ENCODE results near the gene PPP4C. TPM values are rescaled to one million over a fixed set of nuclear protein-coding genes. Genes with fewer than 3 reads are reported as not detected.
A peak's percentile ranks its signal among the peaks of the same experiment; 100 is the strongest.

Gene PPP4C
- total RNA-seq, 1 experiment from 2014 or later: 165 TPM

DNA sequence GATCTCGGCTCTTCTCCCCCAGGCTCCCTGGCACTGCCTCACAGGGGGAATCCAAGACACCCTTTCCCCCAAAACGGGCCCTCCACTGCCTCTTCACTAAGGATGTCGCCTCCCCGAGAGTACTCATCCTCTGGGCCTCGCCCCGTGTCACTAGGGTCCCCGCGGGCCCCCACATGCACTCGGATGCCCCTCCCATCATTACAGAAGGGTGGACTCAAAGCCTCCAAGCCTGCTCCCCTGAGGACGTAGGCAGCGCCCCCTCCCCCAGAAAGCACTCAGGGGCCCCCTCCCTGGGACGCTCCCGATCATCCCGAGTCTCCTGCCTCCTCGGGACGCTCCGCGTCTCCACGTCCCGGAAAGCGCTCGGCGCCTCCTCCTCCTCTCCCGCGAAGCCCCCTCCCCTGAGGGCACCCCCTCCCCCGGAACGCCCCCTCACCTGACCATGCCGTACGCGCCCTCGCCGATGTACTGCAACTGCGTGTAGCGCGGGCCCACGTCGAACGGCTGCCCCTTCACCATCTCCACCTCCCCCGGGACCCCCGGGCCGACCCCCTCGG, 46.9 kb downstream of the PPP4C start:
- POLR2A ChIA-PET: interaction anchor here (1.3 kb wide), 1 partner anchor 8 kb away, joined by 3 read pairs; no protein-coding TSS in a partner anchor
- CTCF ChIA-PET: interaction anchor here (1.1 kb wide), 1 partner anchor 11 kb away, joined by 4 read pairs; no protein-coding TSS in a partner anchor
- Histone ChIP-seq H3K4me1 (ENCODE audit: control insufficient read depth in 1 of 2, insufficient read depth in 2 of 2, low read length in 2 of 2) (peaks cover 10 to 20% of the 10 kb centered on the region in 2 experiments), H3K27me3 (ENCODE audit: insufficient read depth, low read length) (no peaks in the 10 kb centered on the region), H3K4me2 (ENCODE audit: low read length) (peak overlapping the region; percentile 83), H2AFZ (ENCODE audit: low read depth, low read length, poor library complexity, severe bottlenecking) (no peak overlapping the region), H4K20me1 (ENCODE audit: insufficient read depth) (no peaks in the 10 kb centered on the region), H3K27ac (ENCODE audit: low read depth, low read length) (peak overlapping the region; percentile 59; the same call in 1 of the 2 replicates), H3K4me3 (replicated peaks in 1 of 2; ENCODE audit: low read depth in 1 of 2, low read length in 2 of 2) (peak overlapping the region; percentile 70), H3K9me3 (ENCODE audit: control insufficient read depth in 1 of 2, insufficient read depth in 1 of 2, low read depth in 1 of 2, low read length in 2 of 2) (no peaks in the 10 kb centered on the region), H3K36me3 (ENCODE audit: control insufficient read depth in 1 of 2, insufficient read depth in 2 of 2, low read length in 2 of 2) (no peaks in the 10 kb centered on the region), H3K79me2 (ENCODE audit: insufficient read depth, low read length) (no peaks in the 10 kb centered on the region), H3K9ac (ENCODE audit: low read length) (peak overlapping the region; percentile 73), H3K9me2 (ENCODE audit: insufficient read depth) (no peaks in the 10 kb centered on the region)
- RAD21 ChIA-PET (ENCODE audit: low non-redundant PET in 1 of 2, low total read pairs in 2 of 2, uncharacterized antibody in 2 of 2, unreplicated experiment in 2 of 2): no interaction called here
- no TSS peak for BruUV-seq (replicated peaks)
- TF ChIP-seq, protein P1, sequence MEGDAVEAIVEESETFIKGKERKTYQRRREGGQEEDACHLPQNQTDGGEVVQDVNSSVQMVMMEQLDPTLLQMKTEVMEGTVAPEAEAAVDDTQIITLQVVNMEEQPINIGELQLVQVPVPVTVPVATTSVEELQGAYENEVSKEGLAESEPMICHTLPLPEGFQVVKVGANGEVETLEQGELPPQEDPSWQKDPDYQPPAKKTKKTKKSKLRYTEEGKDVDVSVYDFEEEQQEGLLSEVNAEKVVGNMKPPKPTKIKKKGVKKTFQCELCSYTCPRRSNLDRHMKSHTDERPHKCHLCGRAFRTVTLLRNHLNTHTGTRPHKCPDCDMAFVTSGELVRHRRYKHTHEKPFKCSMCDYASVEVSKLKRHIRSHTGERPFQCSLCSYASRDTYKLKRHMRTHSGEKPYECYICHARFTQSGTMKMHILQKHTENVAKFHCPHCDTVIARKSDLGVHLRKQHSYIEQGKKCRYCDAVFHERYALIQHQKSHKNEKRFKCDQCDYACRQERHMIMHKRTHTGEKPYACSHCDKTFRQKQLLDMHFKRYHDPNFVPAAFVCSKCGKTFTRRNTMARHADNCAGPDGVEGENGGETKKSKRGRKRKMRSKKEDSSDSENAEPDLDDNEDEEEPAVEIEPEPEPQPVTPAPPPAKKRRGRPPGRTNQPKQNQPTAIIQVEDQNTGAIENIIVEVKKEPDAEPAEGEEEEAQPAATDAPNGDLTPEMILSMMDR (IDR thresholded peaks at IDR 0.05 in 2 of 3, conservative IDR thresholded peaks at IDR 0.05 in 1 of 3; ENCODE audit: borderline replicate concordance in 1 of 3, insufficient read depth in 1 of 3, low read depth in 2 of 3, low read length in 2 of 3): no peak
- TF ChIP-seq, protein P2, sequence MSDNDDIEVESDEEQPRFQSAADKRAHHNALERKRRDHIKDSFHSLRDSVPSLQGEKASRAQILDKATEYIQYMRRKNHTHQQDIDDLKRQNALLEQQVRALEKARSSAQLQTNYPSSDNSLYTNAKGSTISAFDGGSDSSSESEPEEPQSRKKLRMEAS (IDR thresholded peaks at IDR 0.05): no peak
- TF ChIP-seq, protein P3, sequence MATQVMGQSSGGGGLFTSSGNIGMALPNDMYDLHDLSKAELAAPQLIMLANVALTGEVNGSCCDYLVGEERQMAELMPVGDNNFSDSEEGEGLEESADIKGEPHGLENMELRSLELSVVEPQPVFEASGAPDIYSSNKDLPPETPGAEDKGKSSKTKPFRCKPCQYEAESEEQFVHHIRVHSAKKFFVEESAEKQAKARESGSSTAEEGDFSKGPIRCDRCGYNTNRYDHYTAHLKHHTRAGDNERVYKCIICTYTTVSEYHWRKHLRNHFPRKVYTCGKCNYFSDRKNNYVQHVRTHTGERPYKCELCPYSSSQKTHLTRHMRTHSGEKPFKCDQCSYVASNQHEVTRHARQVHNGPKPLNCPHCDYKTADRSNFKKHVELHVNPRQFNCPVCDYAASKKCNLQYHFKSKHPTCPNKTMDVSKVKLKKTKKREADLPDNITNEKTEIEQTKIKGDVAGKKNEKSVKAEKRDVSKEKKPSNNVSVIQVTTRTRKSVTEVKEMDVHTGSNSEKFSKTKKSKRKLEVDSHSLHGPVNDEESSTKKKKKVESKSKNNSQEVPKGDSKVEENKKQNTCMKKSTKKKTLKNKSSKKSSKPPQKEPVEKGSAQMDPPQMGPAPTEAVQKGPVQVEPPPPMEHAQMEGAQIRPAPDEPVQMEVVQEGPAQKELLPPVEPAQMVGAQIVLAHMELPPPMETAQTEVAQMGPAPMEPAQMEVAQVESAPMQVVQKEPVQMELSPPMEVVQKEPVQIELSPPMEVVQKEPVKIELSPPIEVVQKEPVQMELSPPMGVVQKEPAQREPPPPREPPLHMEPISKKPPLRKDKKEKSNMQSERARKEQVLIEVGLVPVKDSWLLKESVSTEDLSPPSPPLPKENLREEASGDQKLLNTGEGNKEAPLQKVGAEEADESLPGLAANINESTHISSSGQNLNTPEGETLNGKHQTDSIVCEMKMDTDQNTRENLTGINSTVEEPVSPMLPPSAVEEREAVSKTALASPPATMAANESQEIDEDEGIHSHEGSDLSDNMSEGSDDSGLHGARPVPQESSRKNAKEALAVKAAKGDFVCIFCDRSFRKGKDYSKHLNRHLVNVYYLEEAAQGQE (IDR thresholded peaks at IDR 0.05; ENCODE audit: low read depth): no peak
- TF ChIP-seq, protein P4, sequence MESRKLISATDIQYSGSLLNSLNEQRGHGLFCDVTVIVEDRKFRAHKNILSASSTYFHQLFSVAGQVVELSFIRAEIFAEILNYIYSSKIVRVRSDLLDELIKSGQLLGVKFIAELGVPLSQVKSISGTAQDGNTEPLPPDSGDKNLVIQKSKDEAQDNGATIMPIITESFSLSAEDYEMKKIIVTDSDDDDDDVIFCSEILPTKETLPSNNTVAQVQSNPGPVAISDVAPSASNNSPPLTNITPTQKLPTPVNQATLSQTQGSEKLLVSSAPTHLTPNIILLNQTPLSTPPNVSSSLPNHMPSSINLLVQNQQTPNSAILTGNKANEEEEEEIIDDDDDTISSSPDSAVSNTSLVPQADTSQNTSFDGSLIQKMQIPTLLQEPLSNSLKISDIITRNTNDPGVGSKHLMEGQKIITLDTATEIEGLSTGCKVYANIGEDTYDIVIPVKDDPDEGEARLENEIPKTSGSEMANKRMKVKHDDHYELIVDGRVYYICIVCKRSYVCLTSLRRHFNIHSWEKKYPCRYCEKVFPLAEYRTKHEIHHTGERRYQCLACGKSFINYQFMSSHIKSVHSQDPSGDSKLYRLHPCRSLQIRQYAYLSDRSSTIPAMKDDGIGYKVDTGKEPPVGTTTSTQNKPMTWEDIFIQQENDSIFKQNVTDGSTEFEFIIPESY (IDR thresholded peaks at IDR 0.05; ENCODE audit: extremely low read depth, insufficient replicate concordance, low read length): no peak
- TF ChIP-seq SIN3A (IDR thresholded peaks at IDR 0.05; ENCODE audit: low read depth): no peak
- TF ChIP-seq JUND (IDR thresholded peaks at IDR 0.05): no peak
- TF ChIP-seq SP1 (IDR thresholded peaks at IDR 0.05; ENCODE audit: low read depth): no peak
- no peak for TF ChIP-seq ELF1 (IDR thresholded peaks at IDR 0.05; ENCODE audit: borderline replicate concordance, low read depth)
- TF ChIP-seq EZH2phosphoT487 (IDR thresholded peaks at IDR 0.05; ENCODE audit: borderline replicate concordance): no peak
- TF ChIP-seq TCF7L2 (IDR thresholded peaks at IDR 0.05; ENCODE audit: borderline replicate concordance, extremely low read depth, insufficient read depth, insufficient read length): no peak
- TF ChIP-seq CBX3 (IDR thresholded peaks at IDR 0.05; ENCODE audit: low read depth): no peak
- TF ChIP-seq YY1 (IDR thresholded peaks at IDR 0.05; ENCODE audit: extremely low read depth, insufficient replicate concordance, low read depth, low read length): no peak
- TF ChIP-seq SRF (IDR thresholded peaks at IDR 0.05; ENCODE audit: low read depth): no peak
- TF ChIP-seq, protein P5, sequence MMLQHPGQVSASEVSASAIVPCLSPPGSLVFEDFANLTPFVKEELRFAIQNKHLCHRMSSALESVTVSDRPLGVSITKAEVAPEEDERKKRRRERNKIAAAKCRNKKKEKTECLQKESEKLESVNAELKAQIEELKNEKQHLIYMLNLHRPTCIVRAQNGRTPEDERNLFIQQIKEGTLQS (IDR thresholded peaks at IDR 0.05): no peak
- TF ChIP-seq POLR2A (IDR thresholded peaks at IDR 0.05; ENCODE audit: borderline replicate concordance, extremely low read depth, insufficient read depth, insufficient read length): no peak
- no peak for TF ChIP-seq ZFX (IDR thresholded peaks at IDR 0.05)
- no peak for TF ChIP-seq FOSL1 (IDR thresholded peaks at IDR 0.05; ENCODE audit: low read depth)
- ATAC-seq: peak; percentile 27
- intact Hi-C loops (cut with micrococcal nuclease): no loop called here
- no peak for DNase-seq (ENCODE audit: low read depth, low spot score)
